HepG2 (cell line): Measurements from ENCODE around the gene ZNF416. TPM values are rescaled to one million over a fixed set of nuclear protein-coding genes. Genes with fewer than 3 reads are reported as not detected.

Experiments used
- HIC2 ChIP-seq: sonication (generic); formaldehyde crosslinking; IDR thresholded peaks from 2 replicates; pipeline ENCODE4 v1.9.0; 2022; ENCODE audit warnings: low read depth, missing genetic modification reagents
- RERE ChIP-seq: IDR thresholded peaks from 2 replicates; pipeline ENCODE4 v1.6.1; 2016; ENCODE audit warnings: low read depth, missing genetic modification reagents, missing compliant biosample characterization
- SKI ChIP-seq: fragments of 450-650 bp; IDR thresholded peaks from one replicate; pipeline ENCODE4 v1.6.1; 2018; ENCODE audit warnings: mild to moderate bottlenecking; ENCODE audit not compliant: partially characterized antibody
- SMAD1 ChIP-seq: sonication (generic); formaldehyde crosslinking; IDR thresholded peaks from 2 replicates; pipeline ENCODE4 v1.4.0; 2020; ENCODE audit warnings: missing genetic modification reagents, low read depth, mild to moderate bottlenecking, borderline replicate concordance
- ZBTB40 ChIP-seq, 2 experiments: fragments of 450-650 bp in 1 of 2; sonication (generic) in 1 of 2; formaldehyde crosslinking in 1 of 2; IDR thresholded peaks; 2 replicates each; pipeline versions ENCODE4 v1.6.1 to v1.8.0; 2016 to 2022; ENCODE audit warnings: antibody characterized with exemption in 1 of 2, mild to moderate bottlenecking in 1 of 2, missing genetic modification reagents in 1 of 2
- ZNF280B ChIP-seq: sonication (generic); formaldehyde crosslinking; IDR thresholded peaks from 2 replicates; pipeline ENCODE4 v1.5.0; 2020; ENCODE audit warnings: missing genetic modification reagents, mild to moderate bottlenecking, borderline replicate concordance
- ZNF44 ChIP-seq: sonication (generic); formaldehyde crosslinking; IDR thresholded peaks from 2 replicates; pipeline ENCODE4 v1.5.1; 2020; ENCODE audit warnings: mild to moderate bottlenecking, missing genetic modification reagents
- ZNF557 ChIP-seq: sonication (generic); formaldehyde crosslinking; IDR thresholded peaks from 2 replicates; pipeline ENCODE4 v1.4.0; 2020; ENCODE audit warnings: missing genetic modification reagents
- polyA plus RNA-seq, 8 experiments: library from polyadenylated mRNA; depleted of rRNA in 3 of 8; stranded (reverse) in 7 of 8; unstranded in 1 of 8; fragments of >200 nt; fragmentation: Illumina TruSeq in 4 of 8; extraction: Trizol in 4 of 8; gene quantifications; 2 replicates each; pipeline versions ENCODE4 v1.2.1 to v1.2.3, GENCODE V29; 2011 to 2016; ENCODE audit warnings: low read depth in 4 of 8, missing spikeins in 1 of 8, mixed read lengths in 1 of 8; ENCODE audit not compliant: insufficient read depth in 1 of 8
- total RNA-seq, 5 experiments: library from RNA; depleted of rRNA; stranded (reverse); fragments of >200 nt; fragmentation: Illumina TruSeq; extraction: Trizol; gene quantifications; 2 replicates each; pipeline ENCODE4 v1.2.3, GENCODE V29; 2016; ENCODE audit warnings: low read depth in 1 of 5

The ZNF416 gene
- total and polyA plus RNA-seq, 2 of the 13 experiments (the other 11 are each of a cell fraction or from before 2014, with no cell fraction given), result 1.5 to 5.3 TPM

GRCh38 chr19:57583521-57584416 is 5.1 kb upstream of the ZNF416 start, which contains the start of gene ZIK1 (continued):
- TF ChIP-seq ZBTB40 (IDR thresholded peaks at IDR 0.05), result peak; percentile 41; the same call in 1 of the 2 replicates
- TF ChIP-seq ZBTB40 (CRISPR knock-in tag; IDR thresholded peaks at IDR 0.05), result no peak
- no peak for TF ChIP-seq ZNF44 (CRISPR knock-in tag)
- TF ChIP-seq SKI, result no peak
- TF ChIP-seq ZNF280B (CRISPR knock-in tag), result no peak
- no peak for TF ChIP-seq HIC2 (CRISPR knock-in tag)
- TF ChIP-seq SMAD1, result no peak
- no peak for TF ChIP-seq RERE (CRISPR knock-in tag)
- TF ChIP-seq ZNF557 (CRISPR knock-in tag), result no peak
